ENCODE data around the gene IPO8.

GRCh38 chr12:30725739-30726138 is 30.1 kb upstream of the IPO8 start:
- TF ChIP-seq POLR2A (IDR thresholded peaks at IDR 0.05; ENCODE audit: low read depth, low read length) (no peak), POLR2AphosphoS5 (IDR thresholded peaks at IDR 0.05; ENCODE audit: low read depth, low read length) (no peak)
